Osteocyte (in vitro differentiated cells): ENCODE results near the gene POU6F2. TPM values are rescaled to one million over a fixed set of nuclear protein-coding genes. Genes with fewer than 3 reads are reported as not detected.

ENCODE experiments used
- DNase-seq: peaks from one replicate; pipeline ENCODE4 v3.0.0; 2021; ENCODE audit warnings: mixed read lengths; ENCODE audit not compliant: unreplicated experiment; ENCODE audit errors: extremely low spot score
- H3K27ac Mint-ChIP-seq: one replicate; pipeline ENCODE4 v1.8.0; 2021; ENCODE audit warnings: mild to moderate bottlenecking, mixed read lengths; ENCODE audit not compliant: unreplicated experiment
- H3K27me3 Mint-ChIP-seq: one replicate; pipeline ENCODE4 v1.8.0; 2021; ENCODE audit warnings: mixed read lengths; ENCODE audit not compliant: unreplicated experiment
- H3K36me3 Mint-ChIP-seq: one replicate; pipeline ENCODE4 v1.8.0; 2021; ENCODE audit warnings: mixed read lengths; ENCODE audit not compliant: unreplicated experiment
- H3K4me1 Mint-ChIP-seq: one replicate; pipeline ENCODE4 v1.8.0; 2021; ENCODE audit warnings: mixed read lengths; ENCODE audit not compliant: unreplicated experiment
- H3K4me3 Mint-ChIP-seq: one replicate; pipeline ENCODE4 v1.8.0; 2021; ENCODE audit warnings: mild to moderate bottlenecking, moderate library complexity, mixed read lengths; ENCODE audit not compliant: unreplicated experiment
- H3K9me3 Mint-ChIP-seq: one replicate; pipeline ENCODE4 v1.8.0; 2021; ENCODE audit warnings: mixed read lengths; ENCODE audit not compliant: unreplicated experiment
- total RNA-seq: library from RNA; stranded (reverse); gene quantifications from 2 replicates; pipeline ENCODE4 v1.2.1, GENCODE V29; 2021
- TF ChIP-seq, protein P1 (sequence below): fragments of 200-600 bp; sonication (generic); IDR thresholded peaks from 2 replicates; pipeline ENCODE4 v1.5.0; 2021; ENCODE audit warnings: antibody characterized with exemption, mild to moderate bottlenecking, moderate library complexity

Gene POU6F2
- total RNA-seq, 1 donor from 2014 or later, result 0.78 TPM

- no peak overlapping the region for H3K27ac Mint-ChIP-seq
- no peak for DNase-seq
- TF ChIP-seq, protein P1, sequence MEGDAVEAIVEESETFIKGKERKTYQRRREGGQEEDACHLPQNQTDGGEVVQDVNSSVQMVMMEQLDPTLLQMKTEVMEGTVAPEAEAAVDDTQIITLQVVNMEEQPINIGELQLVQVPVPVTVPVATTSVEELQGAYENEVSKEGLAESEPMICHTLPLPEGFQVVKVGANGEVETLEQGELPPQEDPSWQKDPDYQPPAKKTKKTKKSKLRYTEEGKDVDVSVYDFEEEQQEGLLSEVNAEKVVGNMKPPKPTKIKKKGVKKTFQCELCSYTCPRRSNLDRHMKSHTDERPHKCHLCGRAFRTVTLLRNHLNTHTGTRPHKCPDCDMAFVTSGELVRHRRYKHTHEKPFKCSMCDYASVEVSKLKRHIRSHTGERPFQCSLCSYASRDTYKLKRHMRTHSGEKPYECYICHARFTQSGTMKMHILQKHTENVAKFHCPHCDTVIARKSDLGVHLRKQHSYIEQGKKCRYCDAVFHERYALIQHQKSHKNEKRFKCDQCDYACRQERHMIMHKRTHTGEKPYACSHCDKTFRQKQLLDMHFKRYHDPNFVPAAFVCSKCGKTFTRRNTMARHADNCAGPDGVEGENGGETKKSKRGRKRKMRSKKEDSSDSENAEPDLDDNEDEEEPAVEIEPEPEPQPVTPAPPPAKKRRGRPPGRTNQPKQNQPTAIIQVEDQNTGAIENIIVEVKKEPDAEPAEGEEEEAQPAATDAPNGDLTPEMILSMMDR, result no peak
- no peaks in the 10 kb centered on the region for H3K36me3 Mint-ChIP-seq
- no peaks in the 10 kb centered on the region for H3K9me3 Mint-ChIP-seq
- no peaks in the 10 kb centered on the region for H3K27me3 Mint-ChIP-seq
- H3K4me1 Mint-ChIP-seq, result peaks cover 5% of the 10 kb centered on the region
- H3K4me3 Mint-ChIP-seq, result no peak overlapping the region
These were observed 288.2 kb downstream of the POU6F2 start for GRCh38 chr7:39265641-39266591.

DNA sequence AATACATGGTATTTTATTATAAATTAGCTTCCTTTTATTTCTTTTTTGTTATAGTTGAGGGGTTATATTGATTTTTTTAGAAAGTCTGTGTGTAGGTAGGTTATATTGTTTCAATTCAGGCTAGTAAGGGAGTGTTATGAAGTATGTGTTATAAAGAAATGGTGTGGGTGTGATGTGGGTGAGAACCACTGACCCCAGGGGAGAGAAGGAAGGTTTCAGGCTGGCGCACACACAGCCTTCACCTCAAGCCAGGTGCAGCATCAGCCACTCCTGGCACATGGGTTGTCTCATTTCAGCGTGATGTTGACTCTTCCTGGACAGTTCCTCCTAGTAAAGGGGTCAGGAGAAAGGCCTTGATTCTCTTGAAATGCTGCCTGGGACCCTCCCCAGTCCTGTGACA, 291.3 kb downstream of the POU6F2 start:
- H3K36me3 Mint-ChIP-seq, result no peaks in the 10 kb centered on the region
- TF ChIP-seq, protein P1, result no peak
- H3K27ac Mint-ChIP-seq, result no peak overlapping the region
- no peak overlapping the region for H3K4me3 Mint-ChIP-seq
- peaks cover 8% of the 10 kb centered on the region for H3K4me1 Mint-ChIP-seq
- peaks cover 6% of the 10 kb centered on the region for H3K27me3 Mint-ChIP-seq
- no peak for DNase-seq
- H3K9me3 Mint-ChIP-seq, result no peaks in the 10 kb centered on the region

DNA sequence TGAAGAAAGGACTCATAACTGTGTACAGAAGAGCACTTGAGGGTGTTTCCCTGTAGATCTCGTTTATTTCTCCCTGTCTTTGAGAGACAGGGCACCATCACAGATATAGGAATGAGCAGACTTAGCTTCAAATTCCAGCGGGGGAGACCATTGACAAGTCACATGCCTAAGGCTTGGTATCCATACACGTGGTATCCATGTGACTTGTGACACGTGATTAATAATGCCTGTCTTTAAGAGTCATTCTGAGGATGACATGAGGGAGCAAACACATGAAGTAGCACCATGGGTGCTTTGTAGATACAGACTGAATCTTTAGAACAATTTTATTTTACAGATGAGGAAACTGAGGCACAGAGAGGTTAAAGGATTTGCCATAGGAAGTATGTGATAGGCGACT, 292.3 kb downstream of the POU6F2 start:
- TF ChIP-seq, protein P1, result no peak
- Mint-ChIP-seq H3K27ac (no peak overlapping the region), H3K4me1 (peaks cover 8% of the 10 kb centered on the region), H3K9me3 (no peaks in the 10 kb centered on the region), H3K27me3 (peaks cover 6% of the 10 kb centered on the region), H3K4me3 (no peak overlapping the region), H3K36me3 (no peaks in the 10 kb centered on the region)
- no peak for DNase-seq

DNA sequence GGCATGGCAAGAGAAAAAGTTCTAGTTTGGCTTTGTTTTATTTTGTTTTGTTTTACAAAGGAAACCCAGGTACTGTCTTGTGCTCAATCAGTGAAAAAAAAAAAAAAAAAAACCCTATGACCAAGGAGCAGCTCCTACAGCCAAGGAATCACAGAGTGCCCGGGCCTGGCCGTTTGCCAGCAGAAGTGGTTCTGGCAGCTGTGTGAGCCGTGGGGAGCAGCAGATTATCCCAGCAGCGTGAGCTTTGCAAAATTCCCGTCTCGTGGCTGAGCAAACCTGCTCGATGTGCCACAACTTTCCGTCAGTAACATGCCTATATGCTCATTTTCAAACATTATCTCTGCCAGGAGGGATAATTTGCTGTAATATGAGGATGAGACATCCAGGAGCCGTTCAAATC, 293.7 kb downstream of the POU6F2 start:
- no peaks in the 10 kb centered on the region for H3K36me3 Mint-ChIP-seq
- no peak overlapping the region for H3K27ac Mint-ChIP-seq
- H3K9me3 Mint-ChIP-seq, result no peaks in the 10 kb centered on the region
- peaks cover 3% of the 10 kb centered on the region for H3K4me1 Mint-ChIP-seq
- no peak for DNase-seq
- no peak overlapping the region for H3K4me3 Mint-ChIP-seq
- H3K27me3 Mint-ChIP-seq, result peaks cover 6% of the 10 kb centered on the region
- TF ChIP-seq, protein P1, result no peak

- peaks cover 3% of the 10 kb centered on the region for H3K4me1 Mint-ChIP-seq
- TF ChIP-seq, protein P1, result no peak
- H3K36me3 Mint-ChIP-seq, result no peaks in the 10 kb centered on the region
- H3K27me3 Mint-ChIP-seq, result peaks cover 6% of the 10 kb centered on the region
- no peak for DNase-seq
- H3K4me3 Mint-ChIP-seq, result no peak overlapping the region
- no peak overlapping the region for H3K27ac Mint-ChIP-seq
- no peaks in the 10 kb centered on the region for H3K9me3 Mint-ChIP-seq
These were observed 294.4 kb downstream of the POU6F2 start for GRCh38 chr7:39272111-39272510.
